HCT116 (cell line): ENCODE measurements around the gene BRD9. TPM values are rescaled to one million over a fixed set of nuclear protein-coding genes. Genes with fewer than 3 reads are reported as not detected.

Experiments used
- ATAC-seq: fragments of 200-7000 bp; cut with Tn5 transposase; 2 replicates; pipeline ENCODE4 v1.9.1; 2020; ENCODE audit warnings: mild to moderate bottlenecking, moderate library complexity
- BruUV-seq: library from RNA; stranded (reverse); fragments of 400-500 nt; replicated peaks from 2 replicates; lab custom pipeline; 2021; lab: Mats Ljungman, UMichigan
- CTCF ChIA-PET: fragments of 300-600 bp; sonication (Branson Sonifier 250); formaldehyde crosslinking; loops from one replicate; lab custom pipeline; 2021; ENCODE audit warnings: antibody characterized with exemption; lab: Charles Lee
- POLR2A ChIA-PET: fragments of 300-600, 350-600 bp; sonication (Branson Sonifier 250); formaldehyde crosslinking; loops from one replicate; lab custom pipeline; 2021; ENCODE audit warnings: antibody characterized with exemption; lab: Charles Lee
- RAD21 ChIA-PET, 2 experiments: fragments of 300-600 bp; sonication (Branson Sonifier 250); formaldehyde crosslinking; loops; one replicate each; lab custom pipeline; 2023; ENCODE audit warnings: low total read pairs in 2 of 2; ENCODE audit not compliant: uncharacterized antibody in 2 of 2, unreplicated experiment in 2 of 2, low non-redundant PET in 1 of 2; lab: Charles Lee
- DNase-seq: peaks from one replicate; pipeline ENCODE4 v3.0.0-alpha.2; 2010; ENCODE audit warnings: low read depth, low spot score
- H2AFZ ChIP-seq: fragments of 200-600 bp; shearing (Covaris generic), sonication (generic); 2 replicates; pipeline ENCODE4 v1.6.1; 2017; ENCODE audit warnings: low read depth, mixed run types, mixed read lengths, antibody characterized with exemption, low read length; ENCODE audit not compliant: poor library complexity, severe bottlenecking
- H3K27ac ChIP-seq: 2 replicates; pipeline ENCODE4 v1.5.1; 2012; ENCODE audit warnings: low read depth, low read length
- H3K27me3 ChIP-seq: fragments of 200-600 bp; sonication (generic); 2 replicates; pipeline ENCODE4 v1.6.1; 2016; ENCODE audit warnings: mixed run types, low read length, mixed read lengths; ENCODE audit not compliant: insufficient read depth
- H3K36me3 ChIP-seq, 2 experiments: fragments of 200-500 bp in 1 of 2; fragments of 200-600 bp in 1 of 2; sonication (Bioruptor generic) in 1 of 2; sonication (generic) in 1 of 2; 2 replicates each; pipeline versions ENCODE4 v1.5.1 to v1.6.1; 2014 to 2016; ENCODE audit warnings: low read length in 2 of 2, inconsistent platforms in 1 of 2, mixed read lengths in 1 of 2, mixed run types in 1 of 2; ENCODE audit not compliant: insufficient read depth in 2 of 2, control insufficient read depth in 1 of 2
- H3K4me1 ChIP-seq, 2 experiments: fragments of 200-600 bp in 1 of 2; sonication (generic) in 1 of 2; 2 replicates each; pipeline versions ENCODE4 v1.5.1 to v1.6.1; 2012 to 2017; ENCODE audit warnings: low read length in 2 of 2, inconsistent platforms in 1 of 2, mild to moderate bottlenecking in 1 of 2, mixed read lengths in 1 of 2, mixed run types in 1 of 2, moderate library complexity in 1 of 2; ENCODE audit not compliant: insufficient read depth in 2 of 2, control insufficient read depth in 1 of 2
- H3K4me2 ChIP-seq: fragments of 200-600 bp; sonication (generic); 2 replicates; pipeline ENCODE4 v1.6.1; 2017; ENCODE audit warnings: mixed run types, low read length, mixed read lengths
- H3K4me3 ChIP-seq, 2 experiments: fragments of 200-600 bp in 1 of 2; sonication (generic) in 1 of 2; replicated peaks in 1 of 2; 2 replicates each; pipeline ENCODE4 v1.5.1; 2011 to 2016; ENCODE audit warnings: low read length in 2 of 2, control low read depth in 1 of 2, low read depth in 1 of 2, mild to moderate bottlenecking in 1 of 2, mixed read lengths in 1 of 2, mixed run types in 1 of 2
- H3K79me2 ChIP-seq: fragments of 200-600 bp; sonication (generic); 2 replicates; pipeline ENCODE4 v1.6.1; 2017; ENCODE audit warnings: mild to moderate bottlenecking, mixed run types, low read length, moderate library complexity, mixed read lengths; ENCODE audit not compliant: insufficient read depth
- H3K9ac ChIP-seq: fragments of 200-600 bp; sonication (generic); 2 replicates; pipeline ENCODE4 v1.6.1; 2016; ENCODE audit warnings: low read length, mixed read lengths
- H3K9me2 ChIP-seq: fragments of 200-600 bp; sonication (generic), shearing (Covaris generic); 2 replicates; pipeline ENCODE4 v1.6.1; 2017; ENCODE audit warnings: mixed run types, mild to moderate bottlenecking, moderate library complexity; ENCODE audit not compliant: insufficient read depth
- H3K9me3 ChIP-seq, 2 experiments: fragments of 200-500 bp in 1 of 2; fragments of 200-600 bp in 1 of 2; sonication (Bioruptor generic) in 1 of 2; sonication (generic) in 1 of 2; 2 replicates each; pipeline ENCODE4 v1.6.1; 2014 to 2017; ENCODE audit warnings: low read length in 2 of 2, mixed read lengths in 2 of 2, inconsistent platforms in 1 of 2, low read depth in 1 of 2, mild to moderate bottlenecking in 1 of 2, mixed run types in 1 of 2, moderate library complexity in 1 of 2; ENCODE audit not compliant: control insufficient read depth in 1 of 2, insufficient read depth in 1 of 2
- H4K20me1 ChIP-seq: fragments of 200-600 bp; sonication (generic), shearing (Covaris generic); 2 replicates; pipeline ENCODE4 v1.6.1; 2017; ENCODE audit warnings: mixed run types, mild to moderate bottlenecking, moderate library complexity; ENCODE audit not compliant: insufficient read depth
- CEBPB ChIP-seq: IDR thresholded peaks from 2 replicates; pipeline ENCODE4 v1.6.1; 2012; ENCODE audit warnings: low read depth
- EGR1 ChIP-seq: IDR thresholded peaks from 2 replicates; pipeline ENCODE4 v1.6.1; 2012; ENCODE audit warnings: low read depth
- FOSL1 ChIP-seq: IDR thresholded peaks from 2 replicates; pipeline ENCODE4 v1.6.1; 2012; ENCODE audit warnings: low read depth
- JUND ChIP-seq: IDR thresholded peaks from 2 replicates; pipeline ENCODE4 v1.6.1; 2012
- POLR2AphosphoS5 ChIP-seq: IDR thresholded peaks from 2 replicates; pipeline ENCODE4 v1.6.1; 2011; ENCODE audit warnings: mild to moderate bottlenecking, low read depth, low read length, moderate library complexity
- RAD21 ChIP-seq: IDR thresholded peaks from 2 replicates; pipeline ENCODE4 v1.6.1; 2012; ENCODE audit warnings: low read depth, mild to moderate bottlenecking
- SP1 ChIP-seq: IDR thresholded peaks from 2 replicates; pipeline ENCODE4 v1.6.1; 2012; ENCODE audit warnings: low read depth
- SRF ChIP-seq: IDR thresholded peaks from 2 replicates; pipeline ENCODE4 v1.6.1; 2012; ENCODE audit warnings: low read depth
- TCF7L2 ChIP-seq: IDR thresholded peaks from 2 replicates; pipeline ENCODE4 v1.7.0; 2011; ENCODE audit warnings: borderline replicate concordance, inconsistent platforms; ENCODE audit not compliant: insufficient read depth, insufficient read length; ENCODE audit errors: extremely low read depth
- ZFX ChIP-seq: fragments of 450-650 bp; IDR thresholded peaks from 2 replicates; pipeline ENCODE4 v1.6.1; 2017
- ZNF274 ChIP-seq: fragments of 200-500 bp; sonication (Bioruptor generic); IDR thresholded peaks from 2 replicates; pipeline ENCODE4 v1.6.1; 2014; ENCODE audit warnings: mild to moderate bottlenecking, low read depth, low read length, inconsistent platforms
- intact Hi-C: fragments of 100-400 bp; cut with micrococcal nuclease; formaldehyde crosslinking; loops from 2 replicates; pipeline ENCODE4 v1.10.0; 2022
- total RNA-seq: library from RNA; stranded (reverse); gene quantifications from one replicate; pipeline ENCODE4 v1.2.1, GENCODE V29; 2021; ENCODE audit not compliant: unreplicated experiment
- TF ChIP-seq, protein P1 (sequence below): IDR thresholded peaks from 2 replicates; pipeline ENCODE4 v1.6.1; 2012
- TF ChIP-seq, protein P2 (sequence below): IDR thresholded peaks from 2 replicates; pipeline ENCODE4 v1.6.1; 2012; ENCODE audit warnings: low read depth

BRD9 gene
- total RNA-seq, 1 experiment from 2014 or later, result 54.6 TPM

DNA sequence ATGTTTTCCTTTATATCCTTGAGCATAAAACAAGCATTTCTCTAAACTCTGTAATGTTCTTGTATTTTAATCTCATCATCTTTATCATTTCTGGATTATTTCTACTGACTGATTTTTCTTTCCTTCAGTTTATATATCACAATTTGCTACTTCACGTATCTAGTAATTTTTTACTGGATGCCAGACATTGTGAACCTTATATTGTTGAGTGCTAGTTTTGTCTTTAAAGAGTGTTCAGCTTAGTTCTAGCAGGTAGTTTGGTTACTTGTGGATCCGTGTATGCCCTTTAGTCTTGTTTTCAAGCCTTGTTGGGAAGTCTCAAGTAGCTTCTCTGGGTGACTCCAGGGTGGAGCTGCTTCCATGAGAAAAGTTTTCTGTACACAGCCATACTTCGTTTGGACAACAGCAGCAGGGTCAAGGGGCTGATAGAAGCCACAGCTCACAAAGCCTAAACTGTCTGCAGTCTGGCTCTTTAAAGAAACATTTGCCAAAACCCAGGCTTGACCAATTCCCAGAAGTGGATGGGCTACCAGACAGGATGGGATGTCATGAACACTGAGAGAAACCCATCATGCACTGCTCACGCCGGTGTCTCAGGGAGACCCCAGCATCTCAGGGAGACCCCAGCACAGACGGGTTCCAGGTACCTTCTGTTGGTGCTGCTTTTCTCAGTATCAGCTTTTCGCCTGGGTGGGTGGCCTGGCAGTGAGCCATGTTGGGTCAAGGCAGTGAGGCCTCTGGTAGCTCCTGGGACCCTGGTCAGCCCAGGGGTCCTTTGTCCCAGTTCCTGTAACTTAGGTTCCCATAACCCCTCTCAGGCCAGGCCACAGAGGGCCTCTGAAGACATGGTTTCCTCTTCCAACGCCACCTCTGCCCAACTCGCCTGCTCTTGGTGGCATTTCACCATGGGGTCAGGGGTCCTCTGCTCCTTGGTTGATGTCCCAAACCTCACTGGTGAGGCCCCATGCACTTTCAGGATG is 29.1 kb upstream of the BRD9 start:
- DNase-seq, result no peak
- Histone ChIP-seq H3K9ac (no peak overlapping the region), H4K20me1 (no peaks in the 10 kb centered on the region), H3K4me2 (no peak overlapping the region), H2AFZ (no peak overlapping the region), H3K27me3 (no peaks in the 10 kb centered on the region), H3K4me3 (no peak overlapping the region), H3K9me3 (no peaks in the 10 kb centered on the region), H3K79me2 (no peaks in the 10 kb centered on the region), H3K36me3 (peaks cover 0 to 20% of the 10 kb centered on the region in 2 experiments; a peak in 2 of 4 replicates), H3K9me2 (no peaks in the 10 kb centered on the region), H3K27ac (no peak overlapping the region), H3K4me1 (0 out of 4 replicates have a peak, but pooled peaks cover 0 to 3% of the 10 kb centered on the region in 2 experiments)
- intact Hi-C loops, result loop anchor here (5.0 kb wide), 1 partner anchor 721 kb away; no protein-coding TSS in a partner anchor
- CTCF ChIA-PET, result interaction anchor here (1.1 to 1.8 kb wide), 3 partner anchors 87 to 246 kb away, joined by 3 to 5 read pairs (median 4); partner anchors contain the start of gene NKD2
- BruUV-seq, result no TSS peak
- TF ChIP-seq TCF7L2 (no peak), CEBPB (no peak)
- TF ChIP-seq, protein P1, sequence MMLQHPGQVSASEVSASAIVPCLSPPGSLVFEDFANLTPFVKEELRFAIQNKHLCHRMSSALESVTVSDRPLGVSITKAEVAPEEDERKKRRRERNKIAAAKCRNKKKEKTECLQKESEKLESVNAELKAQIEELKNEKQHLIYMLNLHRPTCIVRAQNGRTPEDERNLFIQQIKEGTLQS, result no peak
- RAD21 ChIA-PET, result no interaction called here
- no peak for ATAC-seq
- POLR2A ChIA-PET, result no interaction called here

DNA sequence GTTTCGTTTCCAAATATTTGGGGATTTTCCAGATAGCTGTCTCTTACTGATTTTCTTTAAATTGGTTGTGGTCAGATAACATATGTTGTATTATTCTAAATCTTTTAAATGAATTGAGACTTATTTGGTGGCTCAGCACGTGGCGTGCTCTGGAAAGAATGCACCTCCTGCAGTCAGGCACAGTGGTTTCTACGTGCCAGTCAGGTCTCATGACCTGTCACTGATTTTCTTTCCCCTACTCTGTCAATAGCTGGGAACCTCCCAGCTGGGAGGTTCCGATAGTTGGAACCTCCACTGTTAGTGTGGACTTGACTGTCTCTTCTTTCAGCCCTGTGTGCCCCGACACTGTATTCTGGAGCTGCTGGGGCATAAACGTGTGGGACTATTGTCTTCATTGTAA is 27.7 kb upstream of the BRD9 start:
- H4K20me1 ChIP-seq, result no peaks in the 10 kb centered on the region
- H3K9me3 ChIP-seq, result no peaks in the 10 kb centered on the region
- TF ChIP-seq POLR2AphosphoS5 (no peak), FOSL1 (no peak), ZNF274 (no peak), SRF (no peak), JUND (no peak), ZFX (no peak), RAD21 (no peak), EGR1 (no peak), SP1 (no peak)
- TF ChIP-seq, protein P2, sequence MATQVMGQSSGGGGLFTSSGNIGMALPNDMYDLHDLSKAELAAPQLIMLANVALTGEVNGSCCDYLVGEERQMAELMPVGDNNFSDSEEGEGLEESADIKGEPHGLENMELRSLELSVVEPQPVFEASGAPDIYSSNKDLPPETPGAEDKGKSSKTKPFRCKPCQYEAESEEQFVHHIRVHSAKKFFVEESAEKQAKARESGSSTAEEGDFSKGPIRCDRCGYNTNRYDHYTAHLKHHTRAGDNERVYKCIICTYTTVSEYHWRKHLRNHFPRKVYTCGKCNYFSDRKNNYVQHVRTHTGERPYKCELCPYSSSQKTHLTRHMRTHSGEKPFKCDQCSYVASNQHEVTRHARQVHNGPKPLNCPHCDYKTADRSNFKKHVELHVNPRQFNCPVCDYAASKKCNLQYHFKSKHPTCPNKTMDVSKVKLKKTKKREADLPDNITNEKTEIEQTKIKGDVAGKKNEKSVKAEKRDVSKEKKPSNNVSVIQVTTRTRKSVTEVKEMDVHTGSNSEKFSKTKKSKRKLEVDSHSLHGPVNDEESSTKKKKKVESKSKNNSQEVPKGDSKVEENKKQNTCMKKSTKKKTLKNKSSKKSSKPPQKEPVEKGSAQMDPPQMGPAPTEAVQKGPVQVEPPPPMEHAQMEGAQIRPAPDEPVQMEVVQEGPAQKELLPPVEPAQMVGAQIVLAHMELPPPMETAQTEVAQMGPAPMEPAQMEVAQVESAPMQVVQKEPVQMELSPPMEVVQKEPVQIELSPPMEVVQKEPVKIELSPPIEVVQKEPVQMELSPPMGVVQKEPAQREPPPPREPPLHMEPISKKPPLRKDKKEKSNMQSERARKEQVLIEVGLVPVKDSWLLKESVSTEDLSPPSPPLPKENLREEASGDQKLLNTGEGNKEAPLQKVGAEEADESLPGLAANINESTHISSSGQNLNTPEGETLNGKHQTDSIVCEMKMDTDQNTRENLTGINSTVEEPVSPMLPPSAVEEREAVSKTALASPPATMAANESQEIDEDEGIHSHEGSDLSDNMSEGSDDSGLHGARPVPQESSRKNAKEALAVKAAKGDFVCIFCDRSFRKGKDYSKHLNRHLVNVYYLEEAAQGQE, result no peak
- H3K4me2 ChIP-seq, result no peak overlapping the region
- BruUV-seq, result no TSS peak
- intact Hi-C loops, result loop anchor here (5.0 kb wide), 1 partner anchor 722 kb away; no protein-coding TSS in a partner anchor
- H3K27ac ChIP-seq, result no peak overlapping the region
- no peaks in the 10 kb centered on the region for H3K9me2 ChIP-seq
- H3K27me3 ChIP-seq, result no peaks in the 10 kb centered on the region
- no peak overlapping the region for H2AFZ ChIP-seq
- no peaks in the 10 kb centered on the region for H3K79me2 ChIP-seq
- no peak overlapping the region for H3K9ac ChIP-seq
- no peak for ATAC-seq
- peaks cover 3 to 33% of the 10 kb centered on the region in 2 experiments; a peak in 3 of 4 replicates for H3K36me3 ChIP-seq
- DNase-seq, result no peak
- ChIA-PET CTCF (interaction anchor here (0.8 to 1.8 kb wide), 3 partner anchors 12 to 247 kb away, joined by 3 to 5 read pairs (median 3); no protein-coding TSS in a partner anchor), RAD21 (no interaction called here), POLR2A (no interaction called here)
- H3K4me1 ChIP-seq, result 0 out of 4 replicates have a peak, but pooled peaks cover 0 to 3% of the 10 kb centered on the region in 2 experiments
- no peak overlapping the region for H3K4me3 ChIP-seq
